NOMO-1 treated with DMSO at 0.1 percent for 48 hours (cell line): Measurements from ENCODE around the gene GRIK1.

Experiments used
- DNase-seq: peaks from one replicate; lab custom pipeline; 2025; ENCODE audit not compliant: unreplicated experiment; lab: John Stamatoyannopoulos, UW

The GRIK1 gene

GRCh38 chr21:29914326-29914725 lies 25.5 kb downstream of the GRIK1 start:
- no peak for DNase-seq

GRCh38 chr21:29909571-29909970 lies 30.2 kb downstream of the GRIK1 start:
- no peak for DNase-seq

- DNase-seq, result no peak
Observed at GRCh38 chr21:29904359-29905282, 35.2 kb downstream of the GRIK1 start.

- DNase-seq, result no peak
Observed at GRCh38 chr21:29896884-29897283, 42.9 kb downstream of the GRIK1 start.

- DNase-seq, result no peak
Observed at GRCh38 chr21:29893687-29894086, 46.1 kb downstream of the GRIK1 start.

- no peak for DNase-seq
Observed at GRCh38 chr21:29892379-29892778, 47.4 kb downstream of the GRIK1 start.

- peak; percentile 60 for DNase-seq
Observed at GRCh38 chr21:29888437-29888836, 51.4 kb downstream of the GRIK1 start.

- DNase-seq, result no peak
Observed at GRCh38 chr21:29887313-29888009, 52.3 kb downstream of the GRIK1 start.

GRCh38 chr21:29885491-29885890 lies 54.3 kb downstream of the GRIK1 start:
- no peak for DNase-seq

GRCh38 chr21:29875873-29876272 lies 63.9 kb downstream of the GRIK1 start:
- no peak for DNase-seq

- DNase-seq, result no peak
Observed at GRCh38 chr21:29875036-29875716, 64.6 kb downstream of the GRIK1 start.

GRCh38 chr21:29873908-29874307 lies 65.9 kb downstream of the GRIK1 start:
- DNase-seq, result no peak

- no peak for DNase-seq
Observed at GRCh38 chr21:29870814-29871213, 69.0 kb downstream of the GRIK1 start.

- no peak for DNase-seq
Observed at GRCh38 chr21:29867796-29868195, 72.0 kb downstream of the GRIK1 start.

- DNase-seq, result no peak
Observed at GRCh38 chr21:29860346-29860745, 79.5 kb downstream of the GRIK1 start.

- DNase-seq, result no peak
Observed at GRCh38 chr21:29857150-29857549, 82.6 kb downstream of the GRIK1 start.

GRCh38 chr21:29854795-29855194 lies 85.0 kb downstream of the GRIK1 start:
- no peak for DNase-seq

- DNase-seq, result no peak
Observed at GRCh38 chr21:29851611-29852010, 88.2 kb downstream of the GRIK1 start.

GRCh38 chr21:29849735-29850176 lies 90.0 kb downstream of the GRIK1 start:
- peak; percentile 52 for DNase-seq

- no peak for DNase-seq
Observed at GRCh38 chr21:29843804-29844203, 96.0 kb downstream of the GRIK1 start.

GRCh38 chr21:29834617-29835016 lies 105.2 kb downstream of the GRIK1 start:
- no peak for DNase-seq

- no peak for DNase-seq
Observed at GRCh38 chr21:29832217-29832616, 107.6 kb downstream of the GRIK1 start.
